WTC11 (cell line): ENCODE results near the gene LDB2. TPM values are rescaled to one million over a fixed set of nuclear protein-coding genes. Genes with fewer than 3 reads are reported as not detected.

Experiments used
- ATAC-seq: fragments of 200-7000 bp; cut with Tn5 transposase; 2 replicates; pipeline ENCODE4 v1.10.0; 2021; ENCODE audit warnings: mild to moderate bottlenecking, moderate library complexity
- CTCF ChIA-PET: fragments of 300-600 bp; sonication (Branson Sonifier 250); formaldehyde crosslinking; loops from one replicate; lab custom pipeline; 2021; ENCODE audit warnings: antibody characterized with exemption; lab: Charles Lee
- POLR2A ChIA-PET: fragments of 350-600 bp; sonication (Branson Sonifier 250); formaldehyde crosslinking; loops from one replicate; lab custom pipeline; 2021; ENCODE audit warnings: antibody characterized with exemption; lab: Charles Lee
- DNase-seq: peaks from one replicate; pipeline ENCODE4 v3.0.0; 2021; ENCODE audit warnings: low spot score
- H3K27ac Mint-ChIP-seq: 2 replicates; pipeline ENCODE4 v1.8.0; 2021; ENCODE audit warnings: mixed read lengths
- H3K27me3 Mint-ChIP-seq: 2 replicates; pipeline ENCODE4 v1.8.0; 2021; ENCODE audit warnings: low read depth, mild to moderate bottlenecking, moderate library complexity, mixed read lengths
- H3K36me3 Mint-ChIP-seq: 2 replicates; pipeline ENCODE4 v1.8.0; 2021; ENCODE audit warnings: mixed read lengths
- H3K4me1 Mint-ChIP-seq: 2 replicates; pipeline ENCODE4 v1.8.0; 2022; ENCODE audit warnings: mixed read lengths
- H3K4me3 Mint-ChIP-seq: 2 replicates; pipeline ENCODE4 v1.8.0; 2021; ENCODE audit warnings: mild to moderate bottlenecking, moderate library complexity, mixed read lengths
- H3K9me3 Mint-ChIP-seq: 2 replicates; pipeline ENCODE4 v1.8.0; 2021; ENCODE audit warnings: mixed read lengths
- AFF4 ChIP-seq: sonication (generic); formaldehyde crosslinking; IDR thresholded peaks from 2 replicates; pipeline ENCODE4 v1.8.1; 2023; ENCODE audit warnings: mild to moderate bottlenecking, missing genetic modification reagents, borderline replicate concordance
- ARID4B ChIP-seq: sonication (generic); formaldehyde crosslinking; IDR thresholded peaks from 2 replicates; pipeline ENCODE4 v1.8.0; 2023; ENCODE audit warnings: missing genetic modification reagents, mild to moderate bottlenecking, borderline replicate concordance
- ATF2 ChIP-seq: sonication (generic); formaldehyde crosslinking; IDR thresholded peaks from 2 replicates; pipeline ENCODE4 v1.8.1; 2022; ENCODE audit warnings: low read depth, missing genetic modification reagents, borderline replicate concordance
- CBFB ChIP-seq: sonication (generic); formaldehyde crosslinking; IDR thresholded peaks from 2 replicates; pipeline ENCODE4 v1.8.1; 2022; ENCODE audit warnings: mild to moderate bottlenecking, low read depth, missing genetic modification reagents
- CTCF ChIP-seq: fragments of 200-600 bp; IDR thresholded peaks from 2 replicates; pipeline ENCODE4 v1.8.0; 2022; ENCODE audit warnings: antibody characterized with exemption
- E2F4 ChIP-seq: sonication (generic); formaldehyde crosslinking; IDR thresholded peaks from 2 replicates; pipeline ENCODE4 v1.8.1; 2022; ENCODE audit warnings: low read depth, mild to moderate bottlenecking, moderate library complexity, missing genetic modification reagents, borderline replicate concordance
- EMX1 ChIP-seq: fragments of 250-450 bp; sonication (Bioruptor Pico); IDR thresholded peaks from 2 replicates; pipeline ENCODE4 v1.8.0; 2021; ENCODE audit warnings: mild to moderate bottlenecking
- ESRRA ChIP-seq: sonication (generic); formaldehyde crosslinking; IDR thresholded peaks from 2 replicates; pipeline ENCODE4 v1.8.1; 2022; ENCODE audit warnings: mild to moderate bottlenecking, missing genetic modification reagents, borderline replicate concordance
- KAT7 ChIP-seq: sonication (generic); formaldehyde crosslinking; IDR thresholded peaks from 2 replicates; pipeline ENCODE4 v1.8.1; 2023; ENCODE audit warnings: missing genetic modification reagents, mild to moderate bottlenecking, borderline replicate concordance
- MAX ChIP-seq: sonication (generic); formaldehyde crosslinking; IDR thresholded peaks from 2 replicates; pipeline ENCODE4 v1.8.0; 2022; ENCODE audit warnings: mild to moderate bottlenecking, missing genetic modification reagents
- ZNF317 ChIP-seq: sonication (generic); formaldehyde crosslinking; IDR thresholded peaks from 2 replicates; pipeline ENCODE4 v1.8.1; 2023; ENCODE audit warnings: low read depth, mild to moderate bottlenecking, moderate library complexity, missing genetic modification reagents, borderline replicate concordance
- ZNF512 ChIP-seq: sonication (generic); formaldehyde crosslinking; IDR thresholded peaks from 2 replicates; pipeline ENCODE4 v1.8.1; 2022; ENCODE audit warnings: missing genetic modification reagents, borderline replicate concordance
- total RNA-seq: library from RNA; stranded (reverse); gene quantifications from 3 replicates; pipeline ENCODE4 v1.2.3, GENCODE V29; 2021

LDB2 gene
- total RNA-seq, 1 experiment from 2014 or later, result 62.4 TPM

- TF ChIP-seq ZNF512 (CRISPR knock-in tag), result no peak
- TF ChIP-seq, all 79 proteins: peak for 0
Observed at GRCh38 chr4:16674082-16674481, 224.4 kb downstream of the LDB2 start (continued).

- Mint-ChIP-seq H3K4me1 (peaks cover 37% of the 10 kb centered on the region), H3K9me3 (no peaks in the 10 kb centered on the region), H3K27me3 (no peaks in the 10 kb centered on the region)
- POLR2A ChIA-PET, result no interaction called here
- CTCF ChIA-PET, result no interaction called here
- DNase-seq, result no peak
- TF ChIP-seq KAT7 (CRISPR knock-in tag), result no peak
- TF ChIP-seq ESRRA (CRISPR knock-in tag), result no peak
- no peak for TF ChIP-seq MAX
- no peak for TF ChIP-seq CBFB (CRISPR knock-in tag)
- TF ChIP-seq E2F4 (CRISPR knock-in tag), result no peak
- TF ChIP-seq EMX1 (CRISPR knock-in tag), result no peak
- TF ChIP-seq, all 79 proteins: peak for 0
- Mint-ChIP-seq H3K27ac (no peak overlapping the region), H3K4me3 (no peak overlapping the region), H3K36me3 (no peaks in the 10 kb centered on the region)
- ATAC-seq, result no peak
Observed at GRCh38 chr4:16672421-16672820, 226.0 kb downstream of the LDB2 start.

- no peak overlapping the region for H3K27ac Mint-ChIP-seq
- ATAC-seq (no peak), DNase-seq (no peak)
- no peak overlapping the region for H3K4me3 Mint-ChIP-seq
- no peaks in the 10 kb centered on the region for H3K9me3 Mint-ChIP-seq
- no peak for TF ChIP-seq ARID4B (CRISPR knock-in tag)
- POLR2A ChIA-PET, result no interaction called here
- CTCF ChIA-PET, result no interaction called here
- H3K36me3 Mint-ChIP-seq, result no peaks in the 10 kb centered on the region
- no peaks in the 10 kb centered on the region for H3K27me3 Mint-ChIP-seq
- H3K4me1 Mint-ChIP-seq, result peaks cover 31% of the 10 kb centered on the region
Observed at GRCh38 chr4:16671741-16672140, 226.7 kb downstream of the LDB2 start.

- H3K4me1 Mint-ChIP-seq, result peaks cover 28% of the 10 kb centered on the region
- no peaks in the 10 kb centered on the region for H3K9me3 Mint-ChIP-seq
- DNase-seq (no peak), ATAC-seq (no peak)
- no peak overlapping the region for H3K4me3 Mint-ChIP-seq
- ChIA-PET POLR2A (interaction anchor here (0.6 kb wide), 1 partner anchor 61 kb away, joined by 3 read pairs; no protein-coding TSS in a partner anchor), CTCF (no interaction called here)
- H3K36me3 Mint-ChIP-seq, result peaks cover 5% of the 10 kb centered on the region; the same call in 1 of the 2 replicates
- H3K27me3 Mint-ChIP-seq, result no peaks in the 10 kb centered on the region
- no peak overlapping the region for H3K27ac Mint-ChIP-seq
- TF ChIP-seq ZNF317, result no peak
- TF ChIP-seq ATF2 (CRISPR knock-in tag), result no peak
- TF ChIP-seq AFF4 (CRISPR knock-in tag), result no peak
- no peak for TF ChIP-seq CTCF
Observed at GRCh38 chr4:16670727-16671126, 227.7 kb downstream of the LDB2 start.
